Neuronal stem cell (in vitro differentiated cells): ENCODE data around the gene PSEN2.

Experiments
- DNase-seq: peaks from one replicate; pipeline ENCODE4 v3.0.0-alpha.2; 2013; ENCODE audit warnings: low spot score
- H2AFZ ChIP-seq: one replicate; pipeline ENCODE4 v1.6.1; 2013; ENCODE audit warnings: mild to moderate bottlenecking, low read length, inconsistent platforms
- H2AK5ac ChIP-seq: 2 replicates; pipeline ENCODE4 v1.6.1; 2013; ENCODE audit warnings: low read depth, mild to moderate bottlenecking, inconsistent platforms, low read length, moderate library complexity, mixed read lengths
- H2BK120ac ChIP-seq: 2 replicates; pipeline ENCODE4 v1.6.1; 2013; ENCODE audit warnings: low read depth, mild to moderate bottlenecking, inconsistent platforms, low read length, moderate library complexity, mixed read lengths
- H2BK12ac ChIP-seq: one replicate; pipeline ENCODE4 v1.6.1; 2013; ENCODE audit warnings: low read length, inconsistent platforms
- H2BK15ac ChIP-seq: 2 replicates; pipeline ENCODE4 v1.6.1; 2013; ENCODE audit warnings: mild to moderate bottlenecking, low read length, inconsistent platforms, mixed read lengths
- H2BK5ac ChIP-seq: one replicate; pipeline ENCODE4 v1.6.1; 2013; ENCODE audit warnings: inconsistent platforms, mild to moderate bottlenecking, low read length, moderate library complexity
- H3K14ac ChIP-seq: one replicate; pipeline ENCODE4 v1.6.1; 2013; ENCODE audit warnings: low read length, inconsistent platforms
- H3K18ac ChIP-seq: 2 replicates; pipeline ENCODE4 v1.6.1; 2013; ENCODE audit warnings: low read length, inconsistent platforms
- H3K23ac ChIP-seq: 2 replicates; pipeline ENCODE4 v1.6.1; 2013; ENCODE audit warnings: low read depth, mild to moderate bottlenecking, mixed read lengths, low read length, inconsistent platforms; ENCODE audit not compliant: poor library complexity
- H3K27ac ChIP-seq: replicated peaks from 3 replicates; pipeline ENCODE4 v1.5.1; 2013; ENCODE audit warnings: low read length, inconsistent platforms
- H3K27me3 ChIP-seq, 3 experiments: 2 replicates each; pipeline ENCODE4 v1.6.1; 2013; ENCODE audit warnings: low read length in 3 of 3, mild to moderate bottlenecking in 2 of 3, inconsistent platforms in 1 of 3, low read depth in 1 of 3, mixed read lengths in 1 of 3, moderate library complexity in 1 of 3; ENCODE audit not compliant: control insufficient read depth in 3 of 3, insufficient read depth in 3 of 3
- H3K36me3 ChIP-seq, 2 donors: replicated peaks in 1 of 2; 2 replicates each; pipeline ENCODE4 v1.6.1; 2013; ENCODE audit warnings: low read length in 2 of 2; ENCODE audit not compliant: control insufficient read depth in 2 of 2, insufficient read depth in 2 of 2
- H3K4ac ChIP-seq: 2 replicates; pipeline ENCODE4 v1.6.1; 2013; ENCODE audit warnings: inconsistent platforms, mild to moderate bottlenecking, low read length, moderate library complexity
- H3K4me1 ChIP-seq, 2 donors: 1 replicate in 1 of 2; 2 replicates in 1 of 2; pipeline ENCODE4 v1.6.1; 2013; ENCODE audit warnings: low read length in 2 of 2, low read depth in 1 of 2; ENCODE audit not compliant: control insufficient read depth in 2 of 2, insufficient read depth in 1 of 2
- H3K4me2 ChIP-seq: one replicate; pipeline ENCODE4 v1.6.1; 2013; ENCODE audit warnings: mild to moderate bottlenecking, low read length, inconsistent platforms; ENCODE audit not compliant: insufficient read depth, poor library complexity, severe bottlenecking
- H3K4me3 ChIP-seq, 2 donors: 2 replicates each; pipeline ENCODE4 v1.5.1; 2013; ENCODE audit warnings: low read length in 2 of 2, mild to moderate bottlenecking in 2 of 2, inconsistent platforms in 1 of 2, moderate library complexity in 1 of 2
- H3K79me1 ChIP-seq: one replicate; pipeline ENCODE4 v1.6.1; 2013; ENCODE audit warnings: low read depth, mild to moderate bottlenecking, inconsistent platforms, low read length, moderate library complexity
- H3K9ac ChIP-seq: one replicate; pipeline ENCODE4 v1.6.1; 2013; ENCODE audit warnings: mild to moderate bottlenecking, low read depth, low read length, inconsistent platforms; ENCODE audit not compliant: poor library complexity
- H3K9me3 ChIP-seq, 2 donors: replicated peaks in 1 of 2; 2 replicates each; pipeline versions ENCODE3 to v1.6.1; 2013; ENCODE audit warnings: low read length in 2 of 2, mild to moderate bottlenecking in 2 of 2, inconsistent platforms in 1 of 2, low read depth in 1 of 2, mixed read lengths in 1 of 2, moderate library complexity in 1 of 2; ENCODE audit not compliant: control insufficient read depth in 2 of 2, insufficient read depth in 1 of 2
- H4K8ac ChIP-seq: one replicate; pipeline ENCODE4 v1.6.1; 2013; ENCODE audit warnings: low read depth, mild to moderate bottlenecking, inconsistent platforms, low read length, moderate library complexity
- H4K91ac ChIP-seq: one replicate; pipeline ENCODE4 v1.6.1; 2013; ENCODE audit warnings: low read length, low read depth, mild to moderate bottlenecking, inconsistent platforms; ENCODE audit not compliant: poor library complexity
- WGBS, 2 donors: extraction: QIAGEN DNeasy Blood & Tissue Kit; methylation state at CpG; one replicate each; pipeline ENCODE4 v1.1.7; 2013; ENCODE audit warnings: missing lambda C conversion rate in 2 of 2, mixed read lengths in 1 of 2; ENCODE audit not compliant: insufficient read length in 2 of 2, insufficient replicate concordance in 1 of 2; ENCODE audit errors: extremely low coverage in 2 of 2; 5-methylcytosine and 5-hydroxymethylcytosine counted together

The PSEN2 gene

GRCh38 chr1:226877669-226878068 lies 7.3 kb downstream of the PSEN2 start:
- peaks cover 0 to 4% of the 10 kb centered on the region in 2 donors for H3K4me1 ChIP-seq
- H3K23ac ChIP-seq: no peak overlapping the region
- no peak overlapping the region for H2AFZ ChIP-seq
- no peak overlapping the region for H3K4me3 ChIP-seq
- H4K91ac ChIP-seq: no peak overlapping the region
- H3K9ac ChIP-seq: no peak overlapping the region
- no peaks in the 10 kb centered on the region for H3K9me3 ChIP-seq
- H3K14ac ChIP-seq: no peak overlapping the region
- H3K27me3 ChIP-seq: no peaks in the 10 kb centered on the region
- no peak for DNase-seq
- peaks cover 16 to 37% of the 10 kb centered on the region in 2 donors for H3K36me3 ChIP-seq
- no peak overlapping the region for H2BK5ac ChIP-seq
- no peak overlapping the region for H2AK5ac ChIP-seq
- H3K4me2 ChIP-seq: no peak overlapping the region
- no peak overlapping the region for H3K4ac ChIP-seq
- no peak overlapping the region for H2BK120ac ChIP-seq
- no peak overlapping the region for H2BK15ac ChIP-seq
- no peak overlapping the region for H2BK12ac ChIP-seq
- H3K18ac ChIP-seq: peak overlapping the region; percentile 22
- H3K79me1 ChIP-seq: peaks cover 2% of the 10 kb centered on the region
- H4K8ac ChIP-seq: no peak overlapping the region
- no peak overlapping the region for H3K27ac ChIP-seq
- no CpG with 5 or more reads among the region's 7 CpGs for WGBS, 2 donors

GRCh38 chr1:226880372-226881287 lies 10.2 kb downstream of the PSEN2 start:
- H2BK120ac ChIP-seq: no peak overlapping the region
- H2BK15ac ChIP-seq: no peak overlapping the region
- H3K79me1 ChIP-seq: peaks cover 2% of the 10 kb centered on the region
- H2BK5ac ChIP-seq: no peak overlapping the region
- no peak overlapping the region for H4K91ac ChIP-seq
- H3K14ac ChIP-seq: no peak overlapping the region
- H3K4ac ChIP-seq: no peak overlapping the region
- H3K27ac ChIP-seq: no peak overlapping the region
- peaks cover 0 to 4% of the 10 kb centered on the region in 2 donors for H3K4me1 ChIP-seq
- H4K8ac ChIP-seq: no peak overlapping the region
- H3K4me3 ChIP-seq: no peak overlapping the region
- no peaks in the 10 kb centered on the region for H3K9me3 ChIP-seq
- H3K18ac ChIP-seq: no peak overlapping the region
- no peak overlapping the region for H2BK12ac ChIP-seq
- DNase-seq: no peak
- no CpG with 5 or more reads among the region's 14 CpGs for WGBS, 2 donors
- no peak overlapping the region for H3K9ac ChIP-seq
- H3K4me2 ChIP-seq: no peak overlapping the region
- H2AFZ ChIP-seq: no peak overlapping the region
- H3K36me3 ChIP-seq: peaks cover 21 to 50% of the 10 kb centered on the region in 2 donors
- H3K23ac ChIP-seq: no peak overlapping the region
- H3K27me3 ChIP-seq: no peaks in the 10 kb centered on the region
- no peak overlapping the region for H2AK5ac ChIP-seq

- no peak overlapping the region for H3K23ac ChIP-seq
- no peak overlapping the region for H3K18ac ChIP-seq
- no peak overlapping the region for H3K27ac ChIP-seq
- no peak overlapping the region for H2BK12ac ChIP-seq
- no peak overlapping the region for H2AFZ ChIP-seq
- H3K36me3 ChIP-seq: peaks cover 21 to 50% of the 10 kb centered on the region in 2 donors
- no peak overlapping the region for H3K4me3 ChIP-seq
- no peak overlapping the region for H4K91ac ChIP-seq
- no peak overlapping the region for H3K4ac ChIP-seq
- H3K9ac ChIP-seq: no peak overlapping the region
- no peaks in the 10 kb centered on the region for H3K9me3 ChIP-seq
- no peak for DNase-seq
- no peaks in the 10 kb centered on the region for H3K27me3 ChIP-seq
- no peak overlapping the region for H4K8ac ChIP-seq
- WGBS, 2 donors: no CpG with 5 or more reads among the region's 15 CpGs
- H3K79me1 ChIP-seq: peaks cover 2% of the 10 kb centered on the region
- H2AK5ac ChIP-seq: no peak overlapping the region
- no peaks in the 10 kb centered on the region for H3K4me1 ChIP-seq
- H3K14ac ChIP-seq: no peak overlapping the region
- no peak overlapping the region for H3K4me2 ChIP-seq
- H2BK5ac ChIP-seq: no peak overlapping the region
- H2BK15ac ChIP-seq: no peak overlapping the region
- no peak overlapping the region for H2BK120ac ChIP-seq
These were observed 11.2 kb downstream of the PSEN2 start for GRCh38 chr1:226881515-226882185.

- H4K91ac ChIP-seq: no peak overlapping the region
- H3K18ac ChIP-seq: no peak overlapping the region
- no peak overlapping the region for H3K23ac ChIP-seq
- no peak overlapping the region for H2BK15ac ChIP-seq
- H2AK5ac ChIP-seq: no peak overlapping the region
- DNase-seq: no peak
- peaks cover 2% of the 10 kb centered on the region for H3K79me1 ChIP-seq
- H3K9me3 ChIP-seq: no peaks in the 10 kb centered on the region
- no peak overlapping the region for H3K9ac ChIP-seq
- peaks cover 19 to 51% of the 10 kb centered on the region in 2 donors for H3K36me3 ChIP-seq
- H3K4me1 ChIP-seq: no peaks in the 10 kb centered on the region
- no peak overlapping the region for H3K4ac ChIP-seq
- no peak overlapping the region for H3K27ac ChIP-seq
- no peak overlapping the region for H2BK120ac ChIP-seq
- no peak overlapping the region for H3K4me3 ChIP-seq
- H3K4me2 ChIP-seq: no peak overlapping the region
- WGBS, 2 donors: no CpG with 5 or more reads among the region's 5 CpGs
- no peaks in the 10 kb centered on the region for H3K27me3 ChIP-seq
- H4K8ac ChIP-seq: no peak overlapping the region
- no peak overlapping the region for H2AFZ ChIP-seq
- H2BK12ac ChIP-seq: no peak overlapping the region
- H3K14ac ChIP-seq: no peak overlapping the region
- H2BK5ac ChIP-seq: no peak overlapping the region
These were observed 11.8 kb downstream of the PSEN2 start for GRCh38 chr1:226882187-226882586.
